ENCODE data around the gene SYNPR. TPM values are rescaled to one million over a fixed set of nuclear protein-coding genes. Genes with fewer than 3 reads are reported as not detected.

SYNPR gene
- total RNA-seq, 1 donor = not detected

DNA sequence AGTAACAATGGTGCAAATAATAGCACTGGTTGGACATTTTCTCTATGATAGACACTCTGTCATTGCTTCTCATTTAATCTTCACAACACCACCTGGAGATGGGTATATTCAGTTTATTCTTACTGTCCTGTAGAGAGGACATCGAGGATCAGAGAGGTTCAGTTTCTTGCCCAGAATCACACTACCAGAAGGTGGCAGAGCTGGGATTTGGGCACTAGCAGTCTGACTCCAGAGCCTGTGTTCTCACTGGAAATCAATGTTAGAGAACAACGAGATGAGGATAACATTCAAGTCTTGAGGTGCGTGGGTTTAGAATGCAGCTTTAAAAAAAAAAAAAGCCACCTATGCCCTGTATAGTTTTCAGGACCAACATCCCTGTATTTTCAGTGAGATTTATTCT lies 127.8 kb downstream of the SYNPR start:
- no peak overlapping the region for H3K4me3 ChIP-seq (ENCODE audit: low read depth, low read length)
- DNase-seq (ENCODE audit: low read depth) = no peak
- TF ChIP-seq, protein P1, sequence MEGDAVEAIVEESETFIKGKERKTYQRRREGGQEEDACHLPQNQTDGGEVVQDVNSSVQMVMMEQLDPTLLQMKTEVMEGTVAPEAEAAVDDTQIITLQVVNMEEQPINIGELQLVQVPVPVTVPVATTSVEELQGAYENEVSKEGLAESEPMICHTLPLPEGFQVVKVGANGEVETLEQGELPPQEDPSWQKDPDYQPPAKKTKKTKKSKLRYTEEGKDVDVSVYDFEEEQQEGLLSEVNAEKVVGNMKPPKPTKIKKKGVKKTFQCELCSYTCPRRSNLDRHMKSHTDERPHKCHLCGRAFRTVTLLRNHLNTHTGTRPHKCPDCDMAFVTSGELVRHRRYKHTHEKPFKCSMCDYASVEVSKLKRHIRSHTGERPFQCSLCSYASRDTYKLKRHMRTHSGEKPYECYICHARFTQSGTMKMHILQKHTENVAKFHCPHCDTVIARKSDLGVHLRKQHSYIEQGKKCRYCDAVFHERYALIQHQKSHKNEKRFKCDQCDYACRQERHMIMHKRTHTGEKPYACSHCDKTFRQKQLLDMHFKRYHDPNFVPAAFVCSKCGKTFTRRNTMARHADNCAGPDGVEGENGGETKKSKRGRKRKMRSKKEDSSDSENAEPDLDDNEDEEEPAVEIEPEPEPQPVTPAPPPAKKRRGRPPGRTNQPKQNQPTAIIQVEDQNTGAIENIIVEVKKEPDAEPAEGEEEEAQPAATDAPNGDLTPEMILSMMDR (IDR thresholded peaks at IDR 0.05; ENCODE audit: insufficient read depth, low read length) = no peak

DNA sequence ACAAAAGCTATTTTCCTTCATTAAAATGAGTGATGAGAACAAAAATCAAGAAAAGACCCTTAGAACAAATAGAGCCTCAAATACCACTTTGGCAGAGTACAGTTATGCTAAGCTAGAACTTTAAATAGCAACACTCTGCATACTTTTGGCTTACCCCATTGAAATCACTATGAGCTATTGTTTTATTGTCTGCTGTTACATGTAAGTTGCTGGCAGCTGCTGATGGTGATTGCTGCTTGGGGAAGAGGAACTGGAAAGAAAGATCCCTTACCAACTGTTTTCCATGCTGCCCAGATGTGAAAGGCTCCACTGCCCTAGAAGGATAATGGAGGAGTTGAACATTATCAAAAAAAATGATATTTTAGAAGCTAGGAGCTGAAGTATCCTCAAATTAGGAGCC lies 135.4 kb downstream of the SYNPR start:
- no peak overlapping the region for H3K4me3 ChIP-seq (ENCODE audit: low read depth, low read length)
- TF ChIP-seq, protein P1 (IDR thresholded peaks at IDR 0.05; ENCODE audit: insufficient read depth, low read length) = no peak
- peak; percentile 40 for DNase-seq (ENCODE audit: low read depth)

DNA sequence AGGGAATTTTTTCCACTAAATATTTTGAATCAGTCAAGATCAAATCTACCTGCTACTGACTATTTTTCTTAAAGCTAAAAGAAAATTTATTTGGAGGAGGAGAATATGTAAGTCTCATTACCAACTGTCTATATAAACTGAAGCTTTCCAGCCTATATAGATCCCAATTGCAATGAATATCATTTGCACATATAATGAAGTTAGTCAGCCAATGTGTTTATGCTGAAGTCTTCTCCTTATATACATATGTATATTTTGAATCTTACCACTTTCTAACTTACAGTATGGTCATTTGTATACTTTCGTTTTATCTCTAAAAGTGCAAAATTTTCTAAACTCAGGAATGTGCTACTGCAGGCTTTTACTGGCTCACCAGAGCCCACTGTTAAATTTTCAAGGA lies 136.5 kb downstream of the SYNPR start:
- no peak overlapping the region for H3K4me3 ChIP-seq (ENCODE audit: low read depth, low read length)
- DNase-seq (ENCODE audit: low read depth) = no peak
- TF ChIP-seq, protein P1 (IDR thresholded peaks at IDR 0.05; ENCODE audit: insufficient read depth, low read length) = no peak

DNA sequence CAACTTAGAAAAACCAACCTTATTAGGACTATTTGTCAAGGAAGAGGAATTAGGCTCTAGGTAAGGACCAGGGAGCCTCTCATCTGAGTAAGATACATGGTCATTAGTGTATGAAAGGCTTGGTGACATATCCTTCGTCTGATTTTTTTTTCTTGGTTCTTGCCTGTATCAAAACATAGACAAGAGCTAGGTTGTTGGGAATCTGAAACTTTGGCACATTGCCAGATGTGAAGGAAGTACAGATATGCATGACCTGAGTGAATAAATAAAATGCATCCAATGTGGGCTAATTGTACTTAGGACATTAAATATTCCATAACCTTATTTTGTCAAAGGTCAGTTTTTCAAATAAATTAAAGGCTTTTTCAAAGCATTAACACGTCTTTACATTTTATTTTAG lies 151.8 kb downstream of the SYNPR start:
- H3K4me3 ChIP-seq (ENCODE audit: low read depth, low read length) = no peak overlapping the region
- DNase-seq (ENCODE audit: low read depth) = no peak
- TF ChIP-seq, protein P1 (IDR thresholded peaks at IDR 0.05; ENCODE audit: insufficient read depth, low read length) = no peak

DNA sequence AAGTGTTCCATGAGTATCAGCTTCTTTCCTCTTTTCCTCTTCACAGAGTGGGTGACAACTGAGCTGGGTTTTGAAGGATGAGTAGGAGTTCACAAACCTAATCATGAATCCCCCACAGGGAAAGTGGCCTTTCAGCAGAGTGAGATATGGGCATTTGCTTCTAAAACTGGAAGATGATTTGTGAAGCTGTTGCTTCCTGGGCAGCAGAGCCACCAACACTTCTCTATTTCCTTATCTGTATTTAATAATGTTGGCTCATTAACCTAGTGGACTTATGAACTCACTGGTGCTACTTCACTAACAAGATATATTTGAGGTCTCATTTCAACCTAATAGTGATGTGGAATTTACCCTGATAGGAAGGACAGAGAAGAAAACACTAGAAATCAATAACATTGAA lies 152.8 kb downstream of the SYNPR start:
- no peak overlapping the region for H3K4me3 ChIP-seq (ENCODE audit: low read depth, low read length)
- TF ChIP-seq, protein P1 (IDR thresholded peaks at IDR 0.05; ENCODE audit: insufficient read depth, low read length) = no peak
- DNase-seq (ENCODE audit: low read depth) = no peak

DNA sequence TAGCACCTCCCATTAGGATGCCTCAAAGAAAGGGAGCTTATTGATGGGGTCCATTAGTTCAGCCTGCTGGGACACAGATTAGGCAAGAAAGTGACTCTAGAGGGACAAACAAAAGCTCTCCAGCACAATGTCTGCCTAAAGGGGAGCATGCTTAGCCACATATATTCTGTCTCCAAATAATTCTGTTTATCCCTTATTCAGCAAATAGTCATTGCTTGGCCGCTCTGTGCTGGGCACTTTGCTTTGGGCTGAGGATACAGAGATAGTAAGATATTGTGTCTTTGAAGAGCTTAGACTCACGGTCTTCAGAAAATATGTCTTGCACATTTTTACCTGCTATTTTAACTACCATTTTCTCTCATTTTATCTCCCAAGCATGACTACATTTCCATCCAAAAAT lies 159.8 kb downstream of the SYNPR start:
- no peak for DNase-seq (ENCODE audit: low read depth)
- TF ChIP-seq, protein P1 (IDR thresholded peaks at IDR 0.05; ENCODE audit: insufficient read depth, low read length) = no peak
- H3K4me3 ChIP-seq (ENCODE audit: low read depth, low read length) = no peak overlapping the region

DNA sequence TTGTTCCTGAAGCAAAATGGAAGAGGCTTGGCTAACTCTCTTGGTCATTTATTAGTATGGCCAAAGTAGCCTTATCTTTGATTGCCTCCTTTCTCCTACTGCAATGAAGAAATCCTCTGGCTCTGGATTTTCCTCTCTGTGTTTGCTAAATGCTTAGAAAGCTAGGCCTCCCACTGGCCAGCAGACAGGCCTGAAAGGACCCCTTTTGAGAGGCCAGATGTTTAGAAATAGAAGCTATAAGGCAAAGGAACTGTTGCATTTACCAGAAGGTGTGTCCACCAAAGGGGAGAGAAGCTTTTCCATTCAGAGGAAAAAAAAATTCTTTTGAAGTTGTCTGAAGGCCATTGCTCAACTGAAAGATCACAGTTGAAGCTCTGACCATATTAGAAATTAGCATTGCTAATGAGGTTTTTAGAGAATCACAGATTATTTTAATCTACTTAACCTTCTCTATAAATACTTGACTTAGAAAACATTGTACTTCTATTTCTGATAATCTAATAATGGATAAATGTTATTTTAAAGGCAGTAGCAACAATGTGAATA lies 160.8 kb downstream of the SYNPR start:
- TF ChIP-seq, protein P1 (IDR thresholded peaks at IDR 0.05; ENCODE audit: insufficient read depth, low read length) = no peak
- DNase-seq (ENCODE audit: low read depth) = no peak
- H3K4me3 ChIP-seq (ENCODE audit: low read depth, low read length) = no peak overlapping the region
